ENCODE data around the gene SLC8B1.

- TF ChIP-seq CTCF (conservative IDR thresholded peaks at IDR 0.05; ENCODE audit: low read depth, low read length) (no peak), EZH2 (IDR thresholded peaks at IDR 0.05; ENCODE audit: low read length, unreplicated experiment) (no peak)
These were observed 5.2 kb upstream of the SLC8B1 start for GRCh38 chr12:113340061-113340460.
